LoVo (cell line): ENCODE results near the gene MYO1B.

ENCODE experiments used
- DNase-seq: peaks from one replicate; pipeline ENCODE4 v3.0.0-alpha.2; 2016; ENCODE audit warnings: low spot score

The MYO1B gene

GRCh38 chr2:191322828-191323506 lies 77.8 kb downstream of the MYO1B start:
- DNase-seq: no peak

GRCh38 chr2:191325651-191326365 lies 80.6 kb downstream of the MYO1B start:
- no peak for DNase-seq

GRCh38 chr2:191327484-191327883 lies 82.3 kb downstream of the MYO1B start:
- no peak for DNase-seq

GRCh38 chr2:191328150-191328809 lies 83.1 kb downstream of the MYO1B start:
- DNase-seq: no peak

GRCh38 chr2:191329841-191330240 lies 84.6 kb downstream of the MYO1B start:
- DNase-seq: no peak

- no peak for DNase-seq
Measured at GRCh38 chr2:191333911-191334357, 88.7 kb downstream of the MYO1B start.

GRCh38 chr2:191335875-191336464 lies 90.8 kb downstream of the MYO1B start:
- no peak for DNase-seq

- DNase-seq: no peak
Measured at GRCh38 chr2:191341436-191341835, 96.2 kb downstream of the MYO1B start.

GRCh38 chr2:191343796-191344338 lies 98.7 kb downstream of the MYO1B start:
- DNase-seq: no peak

- no peak for DNase-seq
Measured at GRCh38 chr2:191345788-191346187, 100.6 kb downstream of the MYO1B start.

- no peak for DNase-seq
Measured at GRCh38 chr2:191347154-191347553, 102.0 kb downstream of the MYO1B start.

- DNase-seq: no peak
Measured at GRCh38 chr2:191347881-191348280, 102.7 kb downstream of the MYO1B start.

- DNase-seq: no peak
Measured at GRCh38 chr2:191349990-191350389, 104.8 kb downstream of the MYO1B start.

GRCh38 chr2:191350826-191351225 lies 105.6 kb downstream of the MYO1B start:
- no peak for DNase-seq

- DNase-seq: no peak
Measured at GRCh38 chr2:191351298-191351697, 106.1 kb downstream of the MYO1B start.

GRCh38 chr2:191351921-191352320 lies 106.7 kb downstream of the MYO1B start:
- no peak for DNase-seq

- DNase-seq: no peak
Measured at GRCh38 chr2:191352536-191352935, 107.3 kb downstream of the MYO1B start.

GRCh38 chr2:191355170-191355758 lies 110.1 kb downstream of the MYO1B start:
- DNase-seq: no peak

GRCh38 chr2:191357678-191358077 lies 112.5 kb downstream of the MYO1B start:
- DNase-seq: no peak

GRCh38 chr2:191358325-191359025 lies 113.3 kb downstream of the MYO1B start:
- no peak for DNase-seq

- no peak for DNase-seq
Measured at GRCh38 chr2:191359133-191359532, 113.9 kb downstream of the MYO1B start.
